NCI-H1436 (cell line): Measurements from ENCODE around the gene GHITM.
"Not testable (repeated sequence)": the region's sequence is repeated elsewhere in the genome, so short reads cannot be mapped to it uniquely, and the experiment has no call there.

Experiments
- DNase-seq: peaks from one replicate; lab custom pipeline; 2025; lab: John Stamatoyannopoulos, UW

Gene GHITM

GRCh38 chr10:84147347-84147746 lies 8.0 kb downstream of the GHITM start:
- no peak for DNase-seq

GRCh38 chr10:84148006-84148597 lies 8.8 kb downstream of the GHITM start:
- DNase-seq = not testable (repeated sequence)

- DNase-seq = no peak
Measured at GRCh38 chr10:84149854-84150253, 10.5 kb downstream of the GHITM start.

- DNase-seq = no peak
Measured at GRCh38 chr10:84152769-84153168, 13.5 kb downstream of the GHITM start.

DNA sequence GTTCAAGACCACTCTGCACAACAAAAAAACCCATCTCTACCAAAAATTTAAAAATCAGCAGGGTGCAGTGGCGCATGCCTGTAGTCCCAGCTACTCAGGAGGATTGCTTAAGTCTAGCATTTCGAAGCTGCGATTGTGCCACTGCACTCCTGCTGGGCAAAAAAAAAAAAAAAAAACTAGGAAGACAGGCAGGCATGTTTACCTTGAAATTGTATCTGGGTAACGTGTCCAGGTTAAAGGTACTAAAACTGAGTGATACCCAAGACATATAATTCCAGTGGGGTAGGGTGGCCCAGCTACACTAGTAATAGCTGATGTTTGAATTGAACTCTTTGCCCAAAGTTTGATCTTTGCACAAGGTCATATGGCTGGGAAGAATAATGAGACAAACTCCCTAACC lies 16.2 kb downstream of the GHITM start:
- DNase-seq = no peak

DNA sequence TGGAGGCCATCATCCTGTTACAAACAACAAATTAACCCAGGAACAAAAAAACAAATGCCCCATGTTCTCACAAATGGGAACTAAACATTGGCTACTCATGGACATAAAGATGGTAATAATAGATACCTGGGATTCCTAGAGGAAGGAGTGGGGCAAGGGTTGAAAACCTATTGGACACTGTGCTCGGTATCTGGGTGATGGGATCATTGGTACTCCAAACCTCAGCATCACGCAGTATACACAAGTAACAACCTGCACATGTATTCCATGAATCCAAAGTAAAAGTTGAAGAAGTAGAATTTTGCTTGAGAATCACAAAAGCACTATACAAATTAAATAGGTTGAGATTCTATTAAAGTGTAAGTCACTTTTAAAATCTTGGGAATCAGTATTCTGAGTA lies 16.7 kb downstream of the GHITM start:
- no peak for DNase-seq

DNA sequence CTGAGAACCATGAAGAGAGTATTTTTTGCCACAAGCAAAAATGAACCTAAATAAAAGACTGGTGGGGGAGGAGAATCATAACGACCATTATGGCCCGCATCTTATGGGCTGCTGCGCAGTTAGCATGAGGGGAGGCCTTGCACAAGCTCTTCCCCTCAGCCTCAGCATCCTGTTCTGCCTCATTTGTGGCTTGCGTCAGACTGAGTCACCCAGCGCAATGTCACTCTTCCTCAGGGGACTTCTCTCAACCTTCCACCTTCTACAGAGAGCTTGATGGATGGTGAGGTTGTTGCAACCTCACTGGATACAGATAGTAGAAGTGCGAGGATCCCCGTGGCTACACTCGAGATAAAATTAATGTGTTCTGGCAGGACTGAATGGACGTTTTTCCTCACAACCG lies 17.5 kb downstream of the GHITM start:
- DNase-seq = no peak

GRCh38 chr10:84158061-84158460 lies 18.8 kb downstream of the GHITM start:
- no peak for DNase-seq

- no peak for DNase-seq
Measured at GRCh38 chr10:84158550-84158949, 19.2 kb downstream of the GHITM start.

- DNase-seq = no peak
Measured at GRCh38 chr10:84159076-84159685, 19.9 kb downstream of the GHITM start.

DNA sequence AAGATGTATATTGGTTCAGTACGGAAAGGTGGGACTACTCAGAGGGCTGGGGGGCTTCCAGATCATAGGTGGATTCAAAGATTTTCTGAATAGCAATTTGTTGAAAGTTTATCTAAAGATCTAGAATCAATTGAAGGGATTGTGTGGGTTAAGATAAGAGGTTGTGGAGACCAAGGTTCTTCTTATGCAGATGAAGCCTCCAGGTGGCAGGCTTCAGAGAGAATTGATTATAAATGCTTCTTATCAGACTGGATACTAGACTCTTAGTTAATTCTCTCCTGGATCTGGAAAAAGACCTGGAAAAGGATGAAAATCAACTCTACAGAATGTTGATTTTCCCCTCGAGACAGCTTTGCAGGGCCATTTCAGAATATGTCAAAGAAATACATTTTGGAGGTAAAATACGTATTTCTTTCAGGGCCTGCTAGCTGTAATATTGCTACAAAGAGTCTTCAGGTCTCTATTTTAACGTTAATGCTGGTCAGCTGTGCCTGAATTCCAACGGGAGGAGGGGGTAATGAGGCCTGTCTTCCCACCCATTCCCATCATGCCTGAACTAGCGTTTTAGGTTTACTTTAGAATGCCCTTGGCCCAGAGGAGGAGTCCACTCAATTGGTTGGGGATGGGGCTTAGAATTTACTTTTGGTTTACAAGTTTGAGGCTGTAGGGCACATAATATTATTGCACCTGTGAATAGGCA lies 21.5 kb downstream of the GHITM start:
- DNase-seq = no peak

DNA sequence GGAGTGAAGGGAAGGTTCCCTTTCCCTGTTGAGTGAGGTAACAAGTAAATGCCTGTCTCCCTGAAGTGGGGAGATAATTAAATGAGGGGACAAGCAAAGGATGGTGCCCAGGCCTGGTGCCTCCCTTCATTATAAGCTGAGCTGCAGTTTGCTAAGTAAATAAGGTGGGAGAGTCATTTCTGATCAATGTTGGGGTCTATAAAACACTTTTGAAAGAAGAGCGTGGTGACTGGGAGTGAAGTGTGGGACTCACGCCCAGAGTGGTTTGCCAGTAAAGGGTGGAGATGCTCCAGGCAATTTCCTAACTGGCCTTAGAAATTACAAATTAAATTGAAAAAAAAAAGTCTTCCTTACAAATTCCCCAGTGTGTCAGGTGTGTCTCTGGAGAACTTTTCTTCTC lies 24.7 kb downstream of the GHITM start:
- no peak for DNase-seq

GRCh38 chr10:84164442-84164841 lies 25.1 kb downstream of the GHITM start:
- DNase-seq = no peak

DNA sequence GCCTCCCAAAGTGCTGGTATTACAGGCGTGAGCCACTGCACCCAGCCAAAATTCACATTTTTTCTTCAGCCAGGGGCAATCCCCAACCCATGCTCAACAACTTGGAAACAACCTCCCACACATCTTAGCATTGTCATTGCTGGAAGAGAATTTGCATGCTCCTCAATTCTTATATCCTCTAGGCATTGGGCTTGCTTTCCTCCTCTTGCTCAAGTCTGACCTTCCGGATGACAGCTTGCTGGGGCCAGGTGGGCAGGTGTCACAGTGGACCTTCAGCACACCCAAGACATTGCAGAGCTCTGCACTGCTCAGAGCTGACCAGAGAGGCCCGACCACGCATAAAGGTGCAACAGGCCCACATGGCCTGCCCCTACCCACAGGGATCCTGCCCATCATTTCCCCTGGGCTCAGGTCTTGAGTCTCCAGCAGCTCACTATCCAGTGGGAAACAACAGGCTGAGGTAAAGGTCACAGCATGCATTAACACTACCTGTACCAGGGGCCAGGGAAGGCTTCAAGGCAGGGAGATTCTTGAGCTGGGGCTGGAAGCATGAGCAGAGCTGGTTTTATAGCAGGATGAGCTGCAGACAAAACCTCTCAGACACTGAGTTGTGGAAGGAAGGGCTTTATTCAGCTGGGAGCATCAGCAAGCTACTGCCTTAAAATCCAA lies 27.4 kb downstream of the GHITM start:
- no peak for DNase-seq

DNA sequence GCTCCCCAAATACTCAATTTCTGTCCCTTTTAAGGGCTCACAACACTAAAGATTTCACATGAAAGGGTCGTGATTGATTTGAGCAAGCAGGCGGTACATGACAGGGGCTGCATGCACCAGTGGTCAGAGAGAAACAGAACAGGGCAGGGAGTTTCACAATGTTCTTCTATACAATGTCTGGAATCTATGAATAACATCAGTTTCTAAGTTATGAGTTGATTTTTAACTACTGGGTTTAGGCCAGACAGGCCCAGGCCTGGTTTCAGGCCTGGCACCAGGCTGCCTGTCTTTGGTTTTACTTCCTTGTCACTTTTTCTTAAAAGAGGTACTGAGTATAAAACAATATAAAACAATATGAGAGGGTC lies 28.0 kb downstream of the GHITM start:
- not testable (repeated sequence) for DNase-seq

DNA sequence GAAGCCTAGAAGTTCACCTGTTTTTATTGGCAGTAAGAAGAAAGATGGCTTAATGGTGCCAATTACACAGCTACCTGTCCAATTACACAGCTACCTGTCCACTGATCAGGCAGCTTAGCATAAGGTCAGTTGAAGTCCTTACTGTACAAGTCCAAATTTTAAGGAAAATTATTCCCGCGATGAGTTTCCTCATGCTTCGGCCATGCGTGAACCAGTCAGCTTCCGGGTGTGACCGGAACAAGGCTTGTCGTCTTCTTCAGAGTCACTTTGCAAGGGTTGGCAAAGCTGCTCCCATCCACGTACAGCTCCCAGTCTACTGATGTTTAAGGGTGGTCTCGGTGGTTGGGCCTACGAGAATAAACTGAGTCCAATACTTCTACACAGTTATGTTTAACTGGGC lies 29.1 kb downstream of the GHITM start:
- not testable (repeated sequence) for DNase-seq

GRCh38 chr10:84171237-84171636 lies 31.9 kb downstream of the GHITM start:
- DNase-seq = not testable (repeated sequence)

DNA sequence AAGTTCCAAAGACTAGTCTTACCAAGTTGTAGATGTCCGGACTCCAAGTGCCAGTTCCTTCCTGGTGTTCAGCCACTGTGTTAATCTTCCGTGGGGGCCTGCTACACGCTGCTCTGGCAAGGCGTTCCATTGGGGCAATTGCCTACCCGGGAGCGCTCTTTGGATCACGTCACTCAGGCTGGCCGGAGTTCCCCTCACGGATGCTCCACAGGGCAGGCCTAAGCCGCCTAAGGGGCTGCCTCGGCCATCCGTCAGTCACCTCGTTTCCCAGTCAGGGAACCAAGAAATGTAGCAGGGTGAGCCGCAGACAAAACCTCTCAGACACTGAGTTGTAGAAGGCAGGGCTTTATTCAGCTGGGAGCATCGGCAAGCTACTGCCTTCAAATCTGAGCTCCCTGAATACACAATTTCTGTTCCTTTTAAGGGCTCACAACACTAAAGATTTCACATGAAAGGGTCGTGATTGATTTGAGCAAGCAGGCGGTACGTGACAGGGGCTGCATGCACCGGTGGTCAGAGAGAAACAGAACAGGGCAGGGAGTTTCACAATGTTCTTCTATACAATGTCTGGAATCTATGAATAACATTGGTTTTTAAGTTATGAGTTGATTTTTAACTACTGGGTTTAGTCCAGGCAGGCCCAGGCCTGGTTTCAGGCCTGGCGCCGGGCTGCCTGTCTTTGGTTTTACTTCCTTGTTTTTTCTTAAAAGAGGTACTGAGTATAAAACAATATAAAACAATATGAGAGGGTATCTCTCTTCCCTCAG lies 32.6 kb downstream of the GHITM start:
- DNase-seq = not testable (repeated sequence)

- no peak for DNase-seq
Measured at GRCh38 chr10:84172467-84173356, 33.4 kb downstream of the GHITM start.

DNA sequence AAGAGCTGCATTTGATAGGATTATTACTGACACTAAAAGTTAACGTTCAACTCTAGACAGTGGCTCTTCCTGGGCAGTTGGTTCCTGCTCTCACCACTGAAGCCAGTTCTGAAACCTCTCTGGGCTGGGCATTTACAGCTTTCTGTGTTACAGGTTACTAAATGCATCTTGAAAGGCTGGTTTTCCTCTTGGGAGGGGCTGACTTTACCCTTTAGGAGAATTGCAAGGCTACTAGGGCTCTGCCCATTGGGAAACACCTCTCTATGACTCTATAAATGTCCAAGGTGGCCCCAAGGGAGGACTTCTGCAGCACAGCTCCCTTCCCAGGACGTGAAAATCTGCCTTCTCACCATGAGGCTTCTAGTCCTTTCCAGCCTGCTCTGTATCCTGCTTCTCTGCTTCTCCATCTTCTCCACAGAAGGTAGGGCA lies 34.2 kb downstream of the GHITM start, which contains the start of gene GPR15LG:
GPR15LG (plus strand) TSS at position 301 of the 429 bp plus-strand sequence; CDS start at position 352, 51 bp downstream.
- no peak for DNase-seq

DNA sequence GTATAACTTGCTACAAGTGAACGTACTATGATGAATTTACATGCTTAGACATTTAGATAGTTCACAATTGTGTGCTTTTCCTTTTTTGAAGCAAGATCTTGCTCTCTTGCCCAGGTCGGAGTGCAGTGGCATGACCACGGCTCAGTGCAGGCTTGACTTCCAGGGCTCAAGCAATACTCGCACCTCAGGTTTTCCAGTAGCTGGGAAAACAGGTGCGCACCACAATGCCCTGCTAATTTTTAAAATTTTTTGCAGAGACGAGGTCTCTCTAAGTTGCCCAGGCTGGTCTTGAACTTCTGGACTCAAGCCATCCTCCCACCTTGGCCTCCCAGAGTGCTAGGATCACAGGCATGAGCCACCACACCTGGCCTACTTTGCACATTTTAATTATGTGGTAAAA lies 36.1 kb downstream of the GHITM start:
- DNase-seq = no peak
